Activated T-cell treated with anti-CD3 and anti-CD28 coated beads, Interleukin-2, amount 50 U/mL, for 24 hours (primary cell): ENCODE measurements around the gene PLEKHF1.

Source experiments
- DNase-seq: peaks from one replicate; pipeline ENCODE4 v3.0.0-alpha.2; 2020
- H3K27ac Mint-ChIP-seq: 2 replicates; pipeline ENCODE4 v1.8.0; 2020; ENCODE audit warnings: mild to moderate bottlenecking, mixed read lengths
- H3K27me3 Mint-ChIP-seq: 2 replicates; pipeline ENCODE4 v1.8.0; 2020; ENCODE audit warnings: mixed read lengths
- H3K36me3 Mint-ChIP-seq: 2 replicates; pipeline ENCODE4 v1.8.0; 2020; ENCODE audit warnings: low read depth, mixed read lengths
- H3K4me1 Mint-ChIP-seq: 2 replicates; pipeline ENCODE4 v1.8.0; 2020; ENCODE audit warnings: low read depth, mixed read lengths
- H3K4me3 Mint-ChIP-seq: 2 replicates; pipeline ENCODE4 v1.8.0; 2020; ENCODE audit warnings: mild to moderate bottlenecking, moderate library complexity, mixed read lengths
- H3K9me3 Mint-ChIP-seq: 2 replicates; pipeline ENCODE4 v1.8.0; 2020; ENCODE audit warnings: mixed read lengths

The PLEKHF1 gene

DNA sequence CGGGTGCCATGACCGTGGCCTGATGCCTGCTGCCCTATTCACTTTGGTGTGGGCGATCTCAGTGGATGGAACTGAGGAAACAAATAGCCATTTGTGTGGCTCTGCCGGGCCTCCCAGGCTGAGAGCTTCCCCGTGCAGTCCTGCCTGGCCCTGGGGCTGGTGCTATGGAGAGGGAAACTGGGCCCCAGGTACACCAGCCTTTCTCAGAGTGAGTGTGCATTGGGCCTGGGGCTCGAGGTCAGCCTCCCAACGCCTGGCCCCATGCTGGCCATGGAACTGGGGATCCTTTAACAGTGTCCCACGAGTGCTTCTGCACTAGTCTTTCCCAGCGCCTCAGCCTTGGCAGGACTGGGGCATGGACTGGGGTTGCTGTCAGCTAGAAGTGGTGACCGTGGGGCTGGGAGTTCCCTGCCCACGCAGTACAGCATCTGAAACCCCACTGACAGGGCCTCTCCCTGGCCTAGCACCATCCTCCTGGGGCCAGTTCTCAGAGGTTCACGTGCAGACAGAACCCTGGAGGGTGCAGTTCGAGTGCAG, 10.5 kb downstream of the PLEKHF1 start:
- Mint-ChIP-seq H3K4me1 (peaks cover 90% of the 10 kb centered on the region), H3K27ac (peak overlapping the region; percentile 86), H3K4me3 (no peak overlapping the region), H3K36me3 (peaks cover 72% of the 10 kb centered on the region), H3K27me3 (no peaks in the 10 kb centered on the region), H3K9me3 (no peaks in the 10 kb centered on the region)
- DNase-seq, result peak; percentile 39

DNA sequence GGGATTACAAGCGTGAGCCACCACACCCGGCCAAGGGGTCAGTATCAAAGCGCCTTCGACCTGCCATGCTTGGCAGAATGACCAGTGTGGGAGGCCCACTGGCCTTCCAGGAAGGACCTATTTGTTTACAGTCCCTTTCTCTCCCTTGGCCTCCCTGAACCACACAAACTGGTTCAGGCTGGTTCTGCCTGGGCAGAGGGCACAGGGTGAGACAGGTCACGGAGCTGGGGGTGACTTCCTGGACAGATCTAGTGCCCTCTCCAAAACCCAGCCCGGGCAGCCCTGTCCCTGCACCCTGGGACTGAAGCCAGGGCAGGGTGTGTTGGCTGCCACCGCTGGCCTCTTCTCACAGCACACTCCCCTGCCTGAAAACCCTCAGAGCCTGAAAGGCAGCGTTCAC, 11.3 kb downstream of the PLEKHF1 start:
- Mint-ChIP-seq H3K27ac (peak overlapping the region; percentile 86), H3K9me3 (no peaks in the 10 kb centered on the region), H3K27me3 (no peaks in the 10 kb centered on the region), H3K36me3 (peaks cover 63% of the 10 kb centered on the region), H3K4me1 (peaks cover 90% of the 10 kb centered on the region), H3K4me3 (no peak overlapping the region)
- DNase-seq, result no peak

DNA sequence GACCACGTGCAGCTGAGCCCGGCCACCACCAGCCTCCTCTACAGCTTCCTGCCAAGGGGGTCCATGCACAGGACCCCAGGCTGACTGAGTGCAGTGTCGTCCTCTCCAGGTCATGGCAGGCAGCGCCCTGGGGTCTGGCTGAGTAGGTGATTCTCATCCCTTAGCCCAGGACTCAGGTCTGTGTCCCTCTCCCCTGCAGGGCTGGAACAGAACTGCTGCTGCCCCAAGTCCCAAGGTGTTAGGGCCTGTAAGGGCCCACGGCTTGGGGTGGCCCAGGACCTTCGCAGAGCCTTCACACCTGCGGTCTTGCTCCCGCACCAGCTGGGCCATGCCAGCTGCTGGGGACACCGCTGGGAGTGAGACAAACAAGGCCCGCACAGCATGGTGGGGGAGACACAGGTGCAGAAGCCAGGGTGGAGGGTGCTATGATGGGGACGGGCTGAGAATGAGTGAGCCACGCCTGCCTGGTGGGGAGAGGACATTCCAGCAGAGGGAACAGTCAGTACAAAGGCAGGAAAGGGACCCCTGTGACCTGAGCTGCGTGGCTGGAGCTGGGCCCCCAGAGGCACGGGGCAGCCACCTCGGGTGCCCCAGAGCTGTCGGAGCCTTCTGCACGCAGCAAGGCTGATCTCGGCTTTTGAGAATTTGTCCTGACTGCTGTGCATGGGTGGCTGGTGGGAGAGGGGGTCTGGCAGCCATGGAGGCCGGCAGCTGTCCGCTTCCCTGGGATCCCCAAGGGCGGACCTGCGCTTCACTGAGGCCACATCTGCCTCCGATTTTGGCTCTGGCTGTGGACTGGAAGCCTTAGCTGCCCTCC, 11.9 kb downstream of the PLEKHF1 start:
- Mint-ChIP-seq H3K9me3 (no peaks in the 10 kb centered on the region), H3K4me3 (peak overlapping the region; percentile 8), H3K4me1 (peaks cover 90% of the 10 kb centered on the region), H3K36me3 (peaks cover 59% of the 10 kb centered on the region), H3K27me3 (no peaks in the 10 kb centered on the region), H3K27ac (peak overlapping the region; percentile 86)
- DNase-seq, result peak; percentile 55

DNA sequence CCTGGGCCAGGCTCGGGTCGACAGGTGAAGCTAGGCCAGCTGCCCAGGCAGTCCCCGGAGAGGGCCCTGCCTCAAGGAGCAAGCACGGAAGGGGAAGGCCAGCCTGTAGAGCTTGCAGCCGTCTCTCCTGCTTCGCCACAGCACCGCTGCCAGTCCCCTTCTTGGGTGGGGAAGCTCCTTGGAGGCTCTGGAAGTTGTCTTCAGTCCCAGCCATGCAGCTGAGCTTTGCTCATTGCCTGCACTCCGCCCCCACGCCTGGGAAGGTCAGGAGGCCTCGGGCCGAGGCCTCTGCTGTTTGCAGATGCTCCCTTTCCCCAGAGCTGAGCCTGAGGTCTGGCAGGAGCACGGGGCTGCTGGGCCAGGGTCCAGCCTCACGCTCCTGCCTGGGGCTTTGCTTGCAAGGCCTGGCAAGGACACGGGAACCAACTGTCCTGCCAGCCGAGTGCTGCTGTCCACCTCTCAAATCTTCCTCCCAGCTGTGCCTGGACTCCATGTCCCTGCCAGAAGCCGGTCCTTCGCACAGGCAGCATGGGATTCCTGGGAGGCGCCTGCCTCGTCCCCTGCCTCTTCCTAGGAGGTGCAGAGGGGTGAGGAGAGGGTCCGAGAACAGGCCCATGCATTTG, 13.3 kb downstream of the PLEKHF1 start:
- H3K9me3 Mint-ChIP-seq, result no peaks in the 10 kb centered on the region
- H3K36me3 Mint-ChIP-seq, result peaks cover 47% of the 10 kb centered on the region
- DNase-seq, result peak; percentile 34
- peak overlapping the region; percentile 37 for H3K27ac Mint-ChIP-seq
- peaks cover 85% of the 10 kb centered on the region for H3K4me1 Mint-ChIP-seq
- H3K4me3 Mint-ChIP-seq, result no peak overlapping the region
- no peaks in the 10 kb centered on the region for H3K27me3 Mint-ChIP-seq

DNA sequence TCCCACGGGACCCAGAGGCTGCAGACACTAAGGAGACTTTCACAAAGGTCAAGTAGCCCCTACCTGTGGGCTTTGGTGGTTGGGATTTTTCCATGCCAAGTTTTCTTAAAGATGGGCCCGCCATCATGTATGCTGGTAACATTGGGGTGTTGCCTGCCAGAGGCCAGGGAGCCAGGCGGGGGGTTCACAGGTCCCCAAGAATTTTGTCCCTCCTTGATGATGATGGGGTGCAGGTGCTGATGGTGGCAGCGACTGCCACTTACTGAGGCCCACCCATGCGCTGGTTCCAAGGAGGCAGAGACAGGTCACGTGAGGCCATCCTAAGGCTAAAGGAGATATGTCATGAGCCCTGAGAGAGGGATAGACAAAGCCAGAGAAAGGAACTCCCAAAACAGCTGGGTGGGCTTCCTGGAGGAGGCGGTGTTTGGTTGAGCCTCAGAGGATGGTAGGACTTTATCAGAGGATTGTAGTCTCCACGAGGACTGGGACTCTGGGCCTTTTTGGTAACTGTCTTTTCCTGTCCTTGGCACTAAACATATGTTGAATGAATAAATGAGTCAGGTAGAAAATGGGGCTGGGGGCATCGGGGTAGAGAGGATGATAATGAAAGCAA, 14.4 kb downstream of the PLEKHF1 start:
- Mint-ChIP-seq H3K27ac (peak overlapping the region; percentile 95), H3K36me3 (peaks cover 40% of the 10 kb centered on the region), H3K27me3 (no peaks in the 10 kb centered on the region), H3K9me3 (no peaks in the 10 kb centered on the region), H3K4me3 (peak overlapping the region; percentile 51), H3K4me1 (peaks cover 80% of the 10 kb centered on the region)
- DNase-seq, result no peak

DNA sequence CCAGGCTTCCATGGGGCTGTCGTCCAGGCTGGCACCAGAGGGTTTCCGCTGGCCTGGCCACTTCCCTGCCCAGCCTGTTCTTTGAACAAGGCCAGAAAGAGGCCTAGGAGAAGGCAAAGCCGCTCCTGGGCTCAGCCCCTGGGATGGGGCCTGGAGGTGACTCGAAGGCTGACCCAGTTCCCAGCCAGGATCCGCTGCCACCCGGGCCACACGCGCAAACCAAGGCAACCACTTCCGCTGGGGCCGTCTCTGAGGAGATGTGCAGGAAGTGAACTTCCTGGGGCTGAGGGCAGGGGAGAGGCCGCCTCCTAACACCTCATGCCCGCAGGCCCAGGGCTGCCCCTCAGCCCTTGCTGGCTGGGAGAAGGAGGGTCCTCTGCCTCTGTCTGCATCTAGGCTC, 15.2 kb downstream of the PLEKHF1 start:
- Mint-ChIP-seq H3K27ac (peak overlapping the region; percentile 95), H3K9me3 (no peaks in the 10 kb centered on the region), H3K36me3 (peaks cover 32% of the 10 kb centered on the region), H3K27me3 (no peaks in the 10 kb centered on the region), H3K4me3 (peak overlapping the region; percentile 53), H3K4me1 (peaks cover 76% of the 10 kb centered on the region)
- DNase-seq, result peak; percentile 87

DNA sequence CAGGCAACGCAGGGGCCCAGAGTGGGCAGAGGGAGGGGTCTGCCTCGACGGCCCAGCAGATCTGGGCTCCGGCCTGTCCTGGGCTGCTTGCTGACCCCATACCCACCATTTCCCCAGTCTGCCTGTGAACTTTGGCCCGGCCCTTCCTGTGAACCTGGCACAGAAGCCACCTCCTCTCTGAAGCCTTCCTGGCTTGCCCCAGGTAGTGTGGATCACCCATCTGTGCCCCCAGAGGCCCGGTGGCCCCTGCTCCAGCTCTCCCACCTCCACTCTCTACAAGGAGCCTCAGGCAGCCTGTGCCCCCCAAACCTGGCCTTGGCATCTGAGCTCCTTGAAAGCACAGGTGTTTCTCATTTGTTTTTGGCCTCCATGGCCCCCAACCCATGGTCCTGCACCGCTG, 15.7 kb downstream of the PLEKHF1 start:
- peaks cover 27% of the 10 kb centered on the region for H3K36me3 Mint-ChIP-seq
- peak overlapping the region; percentile 53 for H3K4me3 Mint-ChIP-seq
- no peak for DNase-seq
- peak overlapping the region; percentile 95 for H3K27ac Mint-ChIP-seq
- no peaks in the 10 kb centered on the region for H3K9me3 Mint-ChIP-seq
- H3K4me1 Mint-ChIP-seq, result peaks cover 71% of the 10 kb centered on the region
- H3K27me3 Mint-ChIP-seq, result no peaks in the 10 kb centered on the region

DNA sequence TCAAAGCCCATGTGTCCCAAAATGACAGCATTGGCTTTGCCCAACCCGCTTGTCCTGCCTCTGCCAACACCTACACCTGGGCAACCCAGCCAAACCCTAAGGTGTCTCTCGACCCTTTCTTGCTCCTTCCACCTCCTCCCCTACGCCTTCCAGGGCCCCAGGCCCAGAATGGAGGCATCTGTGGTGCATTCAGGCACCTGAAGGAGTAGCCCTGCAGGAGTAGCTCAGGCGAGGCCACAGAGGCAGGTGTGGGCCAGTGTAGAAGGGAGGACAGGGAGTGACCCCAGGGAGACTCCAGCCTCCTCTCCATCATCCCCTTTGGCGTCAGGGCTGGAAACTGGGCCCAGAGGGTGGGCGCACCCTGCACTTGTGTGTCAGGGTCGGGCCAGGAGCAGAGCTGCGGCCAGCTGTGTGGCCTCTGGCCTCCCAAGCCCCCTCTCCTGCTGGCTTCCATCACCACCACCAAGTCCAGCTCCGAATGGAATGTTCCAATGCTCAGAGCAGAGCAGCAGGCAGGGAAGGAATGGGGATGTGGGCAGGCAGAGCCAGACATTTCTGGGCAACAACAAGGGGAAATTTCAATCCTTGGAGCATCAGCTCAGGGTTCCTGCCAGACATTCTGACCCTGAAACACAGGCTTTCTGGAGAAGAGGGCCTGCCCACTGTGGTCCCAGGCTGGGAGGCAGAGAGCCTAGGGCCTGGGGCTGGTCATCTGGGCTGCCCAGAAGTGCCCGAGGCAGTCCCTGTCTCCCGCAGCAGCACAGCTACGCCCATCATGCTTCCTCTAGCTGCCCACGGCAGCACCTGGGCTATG, 16.4 kb downstream of the PLEKHF1 start:
- Mint-ChIP-seq H3K27me3 (no peaks in the 10 kb centered on the region), H3K36me3 (peaks cover 20% of the 10 kb centered on the region), H3K4me1 (peaks cover 69% of the 10 kb centered on the region), H3K27ac (peak overlapping the region; percentile 95), H3K9me3 (no peaks in the 10 kb centered on the region), H3K4me3 (peak overlapping the region; percentile 53)
- DNase-seq, result no peak

DNA sequence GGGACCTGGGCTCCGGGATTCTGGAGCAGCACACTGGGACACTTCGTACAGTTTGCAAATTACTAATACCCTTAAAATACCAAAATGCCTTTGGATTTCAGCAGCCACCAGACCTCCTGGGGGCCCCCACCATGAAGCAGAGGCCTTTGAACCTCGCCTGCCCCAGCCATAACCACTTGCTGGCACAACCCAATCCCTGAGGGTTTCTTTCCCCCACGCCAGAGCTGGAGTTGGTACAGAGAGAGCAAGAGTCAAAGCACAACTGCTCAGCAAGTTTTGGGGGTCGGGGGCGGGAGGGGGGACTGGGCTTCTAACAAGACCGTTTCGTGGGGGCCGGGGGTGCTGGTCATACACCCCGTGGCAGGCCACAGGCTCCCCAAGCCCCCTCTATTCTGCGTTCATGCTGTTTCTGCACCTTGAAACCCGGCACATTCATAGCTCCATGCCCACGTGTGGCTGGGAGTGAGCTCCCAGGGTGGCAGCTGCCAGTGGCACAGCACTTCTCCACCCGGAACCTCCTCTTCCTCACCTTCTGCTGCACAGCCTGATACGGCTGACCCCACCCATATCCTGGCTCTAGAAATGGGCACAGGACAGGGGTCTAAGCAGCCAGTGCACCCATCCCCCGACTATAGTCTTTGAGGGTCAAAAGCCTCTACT, 17.1 kb downstream of the PLEKHF1 start:
- Mint-ChIP-seq H3K36me3 (peaks cover 13% of the 10 kb centered on the region), H3K9me3 (no peaks in the 10 kb centered on the region), H3K4me3 (no peak overlapping the region), H3K27ac (no peak overlapping the region), H3K4me1 (peaks cover 68% of the 10 kb centered on the region), H3K27me3 (no peaks in the 10 kb centered on the region)
- DNase-seq, result no peak

DNA sequence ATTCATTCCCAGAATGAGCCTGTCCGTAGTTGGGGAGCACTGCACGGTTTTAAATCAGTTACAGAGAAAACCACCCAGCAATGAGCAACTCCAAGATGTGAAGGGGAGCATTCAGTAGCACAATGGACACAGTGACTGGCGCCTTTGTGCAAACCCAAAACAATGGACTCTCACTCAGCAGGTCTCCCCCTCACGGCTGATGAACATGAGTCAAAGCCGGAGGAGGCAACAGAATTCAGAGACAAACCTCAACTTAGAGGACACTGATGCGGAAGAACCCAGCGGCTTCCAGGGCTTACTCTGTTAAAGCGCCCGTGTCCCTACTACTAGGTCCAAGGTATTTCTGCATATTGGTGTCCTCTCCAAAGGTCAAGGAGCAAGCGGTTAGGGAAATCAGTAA, 17.7 kb downstream of the PLEKHF1 start:
- H3K27me3 Mint-ChIP-seq, result no peaks in the 10 kb centered on the region
- peak overlapping the region; percentile 14 for H3K27ac Mint-ChIP-seq
- peaks cover 9% of the 10 kb centered on the region for H3K36me3 Mint-ChIP-seq
- H3K4me3 Mint-ChIP-seq, result no peak overlapping the region
- DNase-seq, result no peak
- no peaks in the 10 kb centered on the region for H3K9me3 Mint-ChIP-seq
- peaks cover 70% of the 10 kb centered on the region for H3K4me1 Mint-ChIP-seq

DNA sequence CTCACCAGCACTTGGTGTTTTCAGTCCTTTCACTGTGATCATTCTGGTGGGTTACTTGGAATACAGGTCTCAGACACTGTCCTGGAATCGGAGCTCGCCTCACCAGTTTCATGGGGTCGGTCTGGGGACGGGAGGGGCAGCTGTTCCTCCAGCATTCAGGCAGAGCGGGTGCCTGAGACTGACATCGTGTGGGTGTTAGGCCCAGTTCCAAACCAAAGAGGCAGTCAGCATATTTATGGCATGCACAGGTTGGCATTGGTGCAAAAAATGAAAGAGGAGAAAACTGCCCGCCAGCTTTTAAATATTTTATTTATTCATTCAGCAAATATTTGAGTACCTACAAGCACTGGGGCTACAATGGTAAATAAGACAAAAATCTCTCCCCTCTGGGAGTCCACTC, 20.1 kb downstream of the PLEKHF1 start:
- DNase-seq, result no peak
- H3K36me3 Mint-ChIP-seq, result peaks cover 4% of the 10 kb centered on the region
- H3K4me3 Mint-ChIP-seq, result no peak overlapping the region
- H3K27ac Mint-ChIP-seq, result no peak overlapping the region
- H3K9me3 Mint-ChIP-seq, result no peaks in the 10 kb centered on the region
- H3K4me1 Mint-ChIP-seq, result peaks cover 65% of the 10 kb centered on the region
- H3K27me3 Mint-ChIP-seq, result no peaks in the 10 kb centered on the region

DNA sequence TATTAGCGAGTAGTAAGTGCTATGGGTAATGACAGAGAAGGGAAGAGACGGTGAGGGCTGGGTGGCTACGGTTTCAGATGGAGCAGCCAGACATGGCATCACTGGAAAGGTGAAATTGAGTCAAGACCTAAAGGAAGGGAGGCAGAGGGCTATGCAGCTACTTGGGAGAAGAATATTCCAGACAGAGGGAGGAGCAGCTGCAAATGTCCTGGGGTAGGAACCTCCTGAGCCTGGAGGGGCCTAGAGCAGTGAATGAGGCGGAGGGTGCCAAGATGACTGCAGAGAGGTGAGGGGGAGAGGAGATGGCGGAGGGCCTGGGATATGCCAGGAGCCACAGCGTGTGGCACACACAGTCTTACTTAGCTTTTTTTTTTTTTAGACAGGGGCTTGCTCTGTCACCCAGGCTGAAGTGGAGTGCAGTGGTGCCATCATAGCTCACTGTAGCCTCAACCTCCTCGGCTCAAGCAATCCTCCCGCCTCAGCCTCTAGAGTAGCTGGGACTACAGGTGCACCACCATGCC, 21.1 kb downstream of the PLEKHF1 start:
- H3K4me3 Mint-ChIP-seq, result no peak overlapping the region
- no peak for DNase-seq
- peaks cover 64% of the 10 kb centered on the region for H3K4me1 Mint-ChIP-seq
- peak overlapping the region; percentile 9 for H3K27ac Mint-ChIP-seq
- no peaks in the 10 kb centered on the region for H3K9me3 Mint-ChIP-seq
- no peaks in the 10 kb centered on the region for H3K27me3 Mint-ChIP-seq
- H3K36me3 Mint-ChIP-seq, result peaks cover 4% of the 10 kb centered on the region

DNA sequence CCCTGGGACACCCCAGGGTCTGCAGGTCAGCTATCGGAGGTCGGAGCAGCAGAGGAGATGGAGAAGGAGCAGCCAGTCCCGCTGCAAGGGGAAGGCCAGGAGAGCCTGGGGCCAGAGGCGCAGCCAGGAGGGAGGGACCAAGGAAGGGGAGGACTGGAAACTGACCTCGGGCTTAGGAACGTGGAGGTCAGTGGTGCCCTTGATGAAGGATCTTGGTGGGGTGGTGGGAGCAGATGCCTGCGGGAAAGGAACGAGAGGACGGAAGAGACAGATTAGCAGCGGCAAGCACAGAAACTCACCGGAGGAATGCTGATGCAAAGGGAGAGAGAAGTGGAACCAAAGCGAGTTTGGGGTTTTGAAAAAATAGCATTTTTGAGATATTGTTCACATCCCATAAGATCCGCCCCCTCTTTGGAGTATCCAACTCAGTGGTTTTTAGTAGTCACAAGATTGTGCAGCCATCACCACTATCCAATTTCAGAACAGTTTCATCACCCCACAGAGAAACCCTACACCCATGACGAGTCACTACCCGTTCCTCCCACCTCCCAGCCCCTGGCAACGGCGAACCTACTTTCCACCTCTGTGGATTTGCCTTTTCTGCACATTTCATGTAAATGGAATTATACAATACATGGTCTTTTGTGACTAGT, 22.1 kb downstream of the PLEKHF1 start:
- no peak overlapping the region for H3K4me3 Mint-ChIP-seq
- peak overlapping the region; percentile 61 for H3K27ac Mint-ChIP-seq

More for the DNA sequence above, 22.1 kb downstream of the PLEKHF1 start:
- Mint-ChIP-seq H3K36me3 (peaks cover 4% of the 10 kb centered on the region), H3K4me1 (peaks cover 55% of the 10 kb centered on the region), H3K27me3 (no peaks in the 10 kb centered on the region), H3K9me3 (no peaks in the 10 kb centered on the region)
- DNase-seq, result peak; percentile 63
